Endodermal cell (in vitro differentiated cells): ENCODE results near the gene SMOC2. TPM values are rescaled to one million over a fixed set of nuclear protein-coding genes. Genes with fewer than 3 reads are reported as not detected.
A peak's percentile ranks its signal among the peaks of the same experiment; 100 is the strongest.

Experiments used
- DNase-seq: peaks from one replicate; pipeline ENCODE4 v3.0.0-alpha.2; 2017
- H3K27ac ChIP-seq: 2 replicates; pipeline ENCODE4 v1.5.1; 2013; ENCODE audit warnings: mild to moderate bottlenecking, low read depth, low read length, moderate library complexity
- H3K27me3 ChIP-seq: 2 replicates; pipeline ENCODE4 v1.6.1; 2013; ENCODE audit warnings: mild to moderate bottlenecking, low read length, moderate library complexity; ENCODE audit not compliant: insufficient read depth, control insufficient read depth, poor library complexity, severe bottlenecking
- H3K36me3 ChIP-seq: 2 replicates; pipeline ENCODE4 v1.7.0; 2013; ENCODE audit warnings: mild to moderate bottlenecking, low read length, moderate library complexity; ENCODE audit not compliant: control insufficient read depth, insufficient read depth
- H3K4me1 ChIP-seq: one replicate; pipeline ENCODE4 v1.7.0; 2013; ENCODE audit warnings: low read length; ENCODE audit not compliant: control insufficient read depth, insufficient read depth
- H3K4me3 ChIP-seq: 2 replicates; pipeline ENCODE4 v1.5.1; 2013; ENCODE audit warnings: mild to moderate bottlenecking, low read length, moderate library complexity
- H3K9ac ChIP-seq: 2 replicates; pipeline ENCODE4 v1.6.1; 2013; ENCODE audit warnings: mild to moderate bottlenecking, low read length, moderate library complexity; ENCODE audit not compliant: poor library complexity, severe bottlenecking; ENCODE audit errors: extremely low read depth
- H3K9me3 ChIP-seq: 2 replicates; pipeline ENCODE4 v1.6.1; 2013; ENCODE audit warnings: mild to moderate bottlenecking, low read length, moderate library complexity; ENCODE audit not compliant: control insufficient read depth
- H3K27ac Mint-ChIP-seq: 2 replicates; pipeline ENCODE4 v1.8.0; 2020; ENCODE audit warnings: mixed read lengths
- H3K27me3 Mint-ChIP-seq: 2 replicates; pipeline ENCODE4 v1.8.0; 2021; ENCODE audit warnings: mild to moderate bottlenecking, mixed read lengths; ENCODE audit not compliant: insufficient read depth
- H3K36me3 Mint-ChIP-seq: 2 replicates; pipeline ENCODE4 v1.8.0; 2020; ENCODE audit warnings: low read depth, mixed read lengths
- H3K4me1 Mint-ChIP-seq: 2 replicates; pipeline ENCODE4 v1.8.0; 2020; ENCODE audit warnings: mixed read lengths
- H3K4me3 Mint-ChIP-seq: 2 replicates; pipeline ENCODE4 v1.8.0; 2020; ENCODE audit warnings: mild to moderate bottlenecking, moderate library complexity, mixed read lengths
- H3K9me3 Mint-ChIP-seq: 2 replicates; pipeline ENCODE4 v1.8.0; 2020; ENCODE audit warnings: mild to moderate bottlenecking, mixed read lengths
- WGBS, 2 experiments: methylation state at CpG; one replicate each; pipeline versions ENCODE4 v1.1.5 to v1.1.7; 2013; ENCODE audit warnings: missing lambda C conversion rate in 2 of 2, mixed read lengths in 1 of 2; ENCODE audit not compliant: insufficient coverage in 1 of 2, insufficient read length in 1 of 2; 5-methylcytosine and 5-hydroxymethylcytosine counted together
- total RNA-seq, 2 donors: library from RNA; stranded (reverse); fragmentation: NEBNext Ultra II Directional in 1 of 2; extraction: Animal tissue kit (Norgen Biotek cat#: 25700) in 1 of 2; gene quantifications; 2 replicates in 1 of 2; 3 replicates in 1 of 2; pipeline ENCODE4 v1.2.1, GENCODE V29; 2021
- TF ChIP-seq, protein P1 (sequence below): fragments of 200-600 bp; sonication (generic); conservative IDR thresholded peaks from 2 replicates; pipeline ENCODE4 v1.5.0; 2021; ENCODE audit warnings: antibody characterized with exemption, mild to moderate bottlenecking

Gene SMOC2
- total RNA-seq, 2 donors from 2014 or later = 0.20 TPM; not detected in 1

GRCh38 chr6:168650671-168651111, 209.7 kb downstream of the SMOC2 start:
- Histone ChIP-seq H3K4me1 (no peaks in the 10 kb centered on the region), H3K9me3 (no peaks in the 10 kb centered on the region), H3K27me3 (no peaks in the 10 kb centered on the region), H3K36me3 (no peaks in the 10 kb centered on the region), H3K27ac (no peak overlapping the region), H3K4me3 (no peak overlapping the region), H3K9ac (no peak overlapping the region)
- Mint-ChIP-seq H3K27me3 (peaks cover 6% of the 10 kb centered on the region), H3K9me3 (no peaks in the 10 kb centered on the region), H3K4me1 (peaks cover 8% of the 10 kb centered on the region), H3K27ac (no peak overlapping the region), H3K4me3 (no peak overlapping the region), H3K36me3 (no peaks in the 10 kb centered on the region)
- TF ChIP-seq, protein P1, sequence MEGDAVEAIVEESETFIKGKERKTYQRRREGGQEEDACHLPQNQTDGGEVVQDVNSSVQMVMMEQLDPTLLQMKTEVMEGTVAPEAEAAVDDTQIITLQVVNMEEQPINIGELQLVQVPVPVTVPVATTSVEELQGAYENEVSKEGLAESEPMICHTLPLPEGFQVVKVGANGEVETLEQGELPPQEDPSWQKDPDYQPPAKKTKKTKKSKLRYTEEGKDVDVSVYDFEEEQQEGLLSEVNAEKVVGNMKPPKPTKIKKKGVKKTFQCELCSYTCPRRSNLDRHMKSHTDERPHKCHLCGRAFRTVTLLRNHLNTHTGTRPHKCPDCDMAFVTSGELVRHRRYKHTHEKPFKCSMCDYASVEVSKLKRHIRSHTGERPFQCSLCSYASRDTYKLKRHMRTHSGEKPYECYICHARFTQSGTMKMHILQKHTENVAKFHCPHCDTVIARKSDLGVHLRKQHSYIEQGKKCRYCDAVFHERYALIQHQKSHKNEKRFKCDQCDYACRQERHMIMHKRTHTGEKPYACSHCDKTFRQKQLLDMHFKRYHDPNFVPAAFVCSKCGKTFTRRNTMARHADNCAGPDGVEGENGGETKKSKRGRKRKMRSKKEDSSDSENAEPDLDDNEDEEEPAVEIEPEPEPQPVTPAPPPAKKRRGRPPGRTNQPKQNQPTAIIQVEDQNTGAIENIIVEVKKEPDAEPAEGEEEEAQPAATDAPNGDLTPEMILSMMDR = no peak
- 94 to 98% methylated on average over 12 to 15 of the region's 15 CpGs for WGBS, 2 experiments
- no peak for DNase-seq

GRCh38 chr6:168655462-168656152, 214.6 kb downstream of the SMOC2 start:
- Mint-ChIP-seq H3K27ac (no peak overlapping the region), H3K9me3 (peaks cover 7% of the 10 kb centered on the region), H3K36me3 (no peaks in the 10 kb centered on the region), H3K4me3 (no peak overlapping the region), H3K4me1 (no peaks in the 10 kb centered on the region), H3K27me3 (no peaks in the 10 kb centered on the region)
- DNase-seq = peak; percentile 19
- WGBS, 2 experiments = 86 to 97% methylated on average over 11 to 14 of the region's 14 CpGs
- no peaks in the 10 kb centered on the region for H3K4me1 ChIP-seq
- H3K9ac ChIP-seq = no peak overlapping the region
- no peaks in the 10 kb centered on the region for H3K27me3 ChIP-seq
- no peak overlapping the region for H3K4me3 ChIP-seq
- H3K27ac ChIP-seq = no peak overlapping the region
- H3K36me3 ChIP-seq = no peaks in the 10 kb centered on the region
- peaks cover 7% of the 10 kb centered on the region for H3K9me3 ChIP-seq
- TF ChIP-seq, protein P1 = no peak

DNA sequence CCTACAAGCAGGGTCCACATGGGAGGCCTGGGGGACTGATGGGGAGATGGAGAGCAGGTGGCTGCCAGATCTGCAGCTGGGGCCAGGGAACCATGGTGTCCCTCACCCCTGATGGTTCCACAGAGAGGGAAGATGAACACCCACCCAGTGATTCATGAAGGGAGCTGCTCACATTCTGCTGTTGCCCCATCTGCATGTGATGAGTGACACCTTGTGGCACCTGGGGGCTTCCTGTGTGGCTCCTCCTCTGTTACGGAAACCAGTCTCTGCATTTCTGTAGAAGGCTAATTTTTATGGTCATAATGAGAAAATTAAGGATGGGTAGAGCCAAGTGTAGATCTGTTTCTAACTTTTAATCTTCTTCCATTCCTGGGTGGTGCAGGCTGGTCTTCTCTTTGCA, 217.1 kb downstream of the SMOC2 start:
- 93 to 100% methylated on average over 1 of the region's 1 CpG for WGBS, 2 experiments

More for the DNA sequence above, 217.1 kb downstream of the SMOC2 start:
- H3K36me3 ChIP-seq = no peaks in the 10 kb centered on the region
- Mint-ChIP-seq H3K4me3 (no peak overlapping the region), H3K9me3 (peaks cover 7% of the 10 kb centered on the region), H3K27me3 (peaks cover 2% of the 10 kb centered on the region), H3K27ac (no peak overlapping the region), H3K4me1 (no peaks in the 10 kb centered on the region), H3K36me3 (no peaks in the 10 kb centered on the region)
- H3K27ac ChIP-seq = no peak overlapping the region
- peak; percentile 57 for DNase-seq
- no peaks in the 10 kb centered on the region for H3K27me3 ChIP-seq
- no peak overlapping the region for H3K9ac ChIP-seq
- H3K4me1 ChIP-seq = no peaks in the 10 kb centered on the region
- H3K4me3 ChIP-seq = no peak overlapping the region
- H3K9me3 ChIP-seq = peaks cover 7% of the 10 kb centered on the region
- TF ChIP-seq, protein P1 = peak; percentile 51
